SK-N-SH (cell line): ENCODE results near the gene AGT. TPM values are rescaled to one million over a fixed set of nuclear protein-coding genes. Genes with fewer than 3 reads are reported as not detected.

Experiments used
- CTCF ChIA-PET: fragments of 300-600, 350-600 bp; formaldehyde crosslinking; extraction: SDS; loops from one replicate; lab custom pipeline; 2021; lab: Yijun Ruan, JAX
- POLR2A ChIA-PET: fragments of 350-600 bp; sonication (Branson Sonifier 250); formaldehyde crosslinking; extraction: SDS; loops from one replicate; lab custom pipeline; 2020; ENCODE audit warnings: antibody characterized with exemption, inconsistent platforms; lab: Yijun Ruan, JAX
- DNase-seq: peaks from one replicate; pipeline ENCODE4 v3.0.0; 2012
- H2AFZ ChIP-seq: fragments of 200-600 bp; sonication (generic); 2 replicates; pipeline ENCODE4 v1.8.1; 2016; ENCODE audit warnings: antibody characterized with exemption, mild to moderate bottlenecking, low read depth
- H3F3A ChIP-seq: fragments of 200-600 bp; sonication (generic); replicated peaks from 2 replicates; pipeline ENCODE3; 2016; ENCODE audit warnings: antibody characterized with exemption, mild to moderate bottlenecking; ENCODE audit not compliant: insufficient read depth
- H3K27ac ChIP-seq, 2 experiments: fragments of 200-500 bp in 1 of 2; fragments of 200-600 bp in 1 of 2; sonication (Bioruptor generic) in 1 of 2; sonication (generic), shearing (Covaris generic) in 1 of 2; 2 replicates each; pipeline versions ENCODE4 v1.5.1 to v1.6.1; 2014 to 2016; ENCODE audit warnings: low read depth in 2 of 2, inconsistent platforms in 1 of 2, low read length in 1 of 2, mild to moderate bottlenecking in 1 of 2, mixed read lengths in 1 of 2
- H3K27me3 ChIP-seq: fragments of 200-600 bp; sonication (generic), shearing (Covaris generic); 2 replicates; pipeline ENCODE4 v1.6.1; 2016; ENCODE audit warnings: mixed run types; ENCODE audit not compliant: insufficient read depth
- H3K36me3 ChIP-seq, 2 experiments: fragments of 200-500 bp in 1 of 2; fragments of 200-600 bp in 1 of 2; sonication (Bioruptor generic) in 1 of 2; sonication (generic) in 1 of 2; replicated peaks in 1 of 2; 2 replicates each; pipeline versions ENCODE3 to v1.5.1; 2014 to 2016; ENCODE audit warnings: low read length in 1 of 2, mild to moderate bottlenecking in 1 of 2; ENCODE audit not compliant: insufficient read depth in 2 of 2, control insufficient read depth in 1 of 2
- H3K4me1 ChIP-seq, 2 experiments: fragments of 200-500 bp in 1 of 2; fragments of 200-600 bp in 1 of 2; sonication (Bioruptor generic) in 1 of 2; sonication (generic), shearing (Covaris generic) in 1 of 2; 2 replicates each; pipeline versions ENCODE4 v1.5.1 to v1.6.1; 2014 to 2016; ENCODE audit warnings: low read depth in 1 of 2, low read length in 1 of 2, mixed run types in 1 of 2; ENCODE audit not compliant: insufficient read depth in 2 of 2, control insufficient read depth in 1 of 2
- H3K4me2 ChIP-seq: fragments of 200-600 bp; sonication (generic), shearing (Covaris generic); 2 replicates; pipeline ENCODE4 v1.6.1; 2017; ENCODE audit warnings: mixed run types
- H3K4me3 ChIP-seq, 2 experiments: fragments of 200-500 bp in 1 of 2; fragments of 200-600 bp in 1 of 2; sonication (Bioruptor generic) in 1 of 2; sonication (generic), shearing (Covaris generic) in 1 of 2; 2 replicates each; pipeline versions ENCODE4 v1.5.1 to v1.8.1; 2014 to 2016; ENCODE audit warnings: low read depth in 2 of 2, inconsistent platforms in 1 of 2, low read length in 1 of 2, mild to moderate bottlenecking in 1 of 2, mixed read lengths in 1 of 2, moderate library complexity in 1 of 2
- H3K79me2 ChIP-seq: fragments of 200-600 bp; sonication (generic); 2 replicates; pipeline ENCODE4 v1.8.1; 2017; ENCODE audit warnings: mild to moderate bottlenecking; ENCODE audit not compliant: insufficient read depth
- H3K9ac ChIP-seq: fragments of 200-600 bp; sonication (generic); 2 replicates; pipeline ENCODE4 v1.6.1; 2017; ENCODE audit warnings: mixed run types
- H3K9me2 ChIP-seq: fragments of 200-600 bp; sonication (generic); 2 replicates; pipeline ENCODE4 v1.6.1; 2017; ENCODE audit warnings: mixed run types
- H3K9me3 ChIP-seq: fragments of 200-600 bp; sonication (generic); 2 replicates; pipeline ENCODE4 v1.6.1; 2017; ENCODE audit warnings: mixed run types, mild to moderate bottlenecking, moderate library complexity
- H4K20me1 ChIP-seq: fragments of 200-600 bp; sonication (generic); 2 replicates; pipeline ENCODE4 v1.6.1; 2017; ENCODE audit warnings: mild to moderate bottlenecking, mixed run types; ENCODE audit not compliant: insufficient read depth
- ELF1 ChIP-seq: IDR thresholded peaks from 2 replicates; pipeline ENCODE4 v1.4.0; 2012
- EP300 ChIP-seq, 2 experiments: IDR thresholded peaks; 2 replicates each; pipeline versions ENCODE4 v1.4.0 to v1.6.1; 2012; ENCODE audit warnings: borderline replicate concordance in 1 of 2, low read depth in 1 of 2, low read length in 1 of 2
- EZH2phosphoT487 ChIP-seq: fragments of 200-600 bp; sonication (generic); IDR thresholded peaks from 2 replicates; pipeline ENCODE4 v1.6.1; 2017; ENCODE audit warnings: low read depth, mixed run types, mild to moderate bottlenecking, antibody characterized with exemption, moderate library complexity, borderline replicate concordance
- FOXJ3 ChIP-seq: sonication (generic); formaldehyde crosslinking; IDR thresholded peaks from 2 replicates; pipeline ENCODE4 v1.5.1; 2020; ENCODE audit warnings: mild to moderate bottlenecking, missing genetic modification reagents
- IRF3 ChIP-seq: fragments of 150-350 bp; IDR thresholded peaks from 2 replicates; pipeline ENCODE4 v1.6.1; 2016; ENCODE audit warnings: mild to moderate bottlenecking, low read depth, low read length
- JUND ChIP-seq: IDR thresholded peaks from 2 replicates; pipeline ENCODE4 v1.4.0; 2012
- MEF2A ChIP-seq: IDR thresholded peaks from 2 replicates; pipeline ENCODE4 v1.4.0; 2012; ENCODE audit warnings: low read depth, borderline replicate concordance
- MXI1 ChIP-seq: IDR thresholded peaks from 2 replicates; pipeline ENCODE4 v1.6.1; 2012; ENCODE audit warnings: mild to moderate bottlenecking, low read depth, low read length, improper control_type of control experiment
- NRF1 ChIP-seq: IDR thresholded peaks from 2 replicates; pipeline ENCODE4 v1.6.1; 2012; ENCODE audit warnings: low read depth, mild to moderate bottlenecking, low read length
- PBX3 ChIP-seq: IDR thresholded peaks from 2 replicates; pipeline ENCODE4; 2012
- POLR2AphosphoS5 ChIP-seq: IDR thresholded peaks from 2 replicates; pipeline ENCODE4 v1.6.1; 2012; ENCODE audit warnings: low read depth, low read length
- RCOR1 ChIP-seq: fragments of 150-350 bp; IDR thresholded peaks from 2 replicates; pipeline ENCODE4 v1.6.1; 2017; ENCODE audit warnings: antibody characterized with exemption, low read length
- REST ChIP-seq: IDR thresholded peaks from 2 replicates; pipeline ENCODE4 v1.6.1; 2012; ENCODE audit warnings: mild to moderate bottlenecking, low read depth, low read length, moderate library complexity
- SIN3A ChIP-seq: IDR thresholded peaks from 2 replicates; pipeline ENCODE4 v1.6.1; 2012; ENCODE audit warnings: low read depth, mild to moderate bottlenecking, low read length, moderate library complexity, borderline replicate concordance
- SMC3 ChIP-seq: IDR thresholded peaks from 2 replicates; pipeline ENCODE4 v1.6.1; 2012; ENCODE audit warnings: low read depth, low read length, improper control_type of control experiment
- TAF1 ChIP-seq: IDR thresholded peaks from 2 replicates; pipeline ENCODE4 v1.6.1; 2012; ENCODE audit warnings: low read depth, mild to moderate bottlenecking, low read length, moderate library complexity, borderline replicate concordance
- TCF12 ChIP-seq: IDR thresholded peaks from 2 replicates; pipeline ENCODE4 v1.4.0; 2012
- YY1 ChIP-seq: IDR thresholded peaks from 2 replicates; pipeline ENCODE4 v1.4.0; 2012; ENCODE audit warnings: low read depth, mild to moderate bottlenecking
- ZBTB33 ChIP-seq: IDR thresholded peaks from 2 replicates; pipeline ENCODE4 v1.4.0; 2012; ENCODE audit warnings: low read depth, borderline replicate concordance
- WGBS: methylation state at CpG from one replicate; pipeline ENCODE4 v1.1.6; 2017; ENCODE audit warnings: low lambda C conversion rate; 5-methylcytosine and 5-hydroxymethylcytosine counted together
- polyA plus RNA-seq, 3 experiments: library from polyadenylated mRNA; depleted of rRNA; stranded (reverse); fragments of >200 nt; gene quantifications; 2 replicates each; pipeline ENCODE4 v1.2.3, GENCODE V29; 2012

Gene AGT
- polyA plus RNA-seq, 1 of the 3 experiments (the other 2 are of a cell fraction), result 0.39 TPM

- H2AFZ ChIP-seq, result no peak overlapping the region
- no peaks in the 10 kb centered on the region for H3F3A ChIP-seq
- TF ChIP-seq REST (no peak), ZBTB33 (no peak), EP300 (IDR thresholded peaks at IDR 0.05; ENCODE audit: borderline replicate concordance in 1 of 2, low read depth in 1 of 2, low read length in 1 of 2) (no peak), MXI1 (no peak), TAF1 (no peak), MEF2A (no peak), FOXJ3 (CRISPR knock-in tag) (no peak), NRF1 (no peak), IRF3 (no peak), ELF1 (no peak), SIN3A (no peak), JUND (no peak), RCOR1 (no peak), TCF12 (no peak), POLR2AphosphoS5 (no peak), PBX3 (no peak), EZH2phosphoT487 (no peak), SMC3 (no peak), YY1 (no peak)
- no peaks in the 10 kb centered on the region for H3K9me2 ChIP-seq
- no peaks in the 10 kb centered on the region for H3K79me2 ChIP-seq
- no peak overlapping the region for H3K4me3 ChIP-seq
- no peaks in the 10 kb centered on the region for H3K36me3 ChIP-seq
- CTCF ChIA-PET, result no interaction called here
- H3K9ac ChIP-seq, result no peak overlapping the region
- WGBS, result 65% methylated on average over 7 of the region's 7 CpGs
- no peak overlapping the region for H3K4me2 ChIP-seq
- no peaks in the 10 kb centered on the region for H4K20me1 ChIP-seq
- peaks cover 0 to 10% of the 10 kb centered on the region in 2 experiments; a peak in 1 of 4 replicates for H3K4me1 ChIP-seq
- no peaks in the 10 kb centered on the region for H3K9me3 ChIP-seq
- no peak for DNase-seq
- POLR2A ChIA-PET, result no interaction called here
- H3K27ac ChIP-seq, result no peak overlapping the region
- no peaks in the 10 kb centered on the region for H3K27me3 ChIP-seq
Measured at GRCh38 chr1:230713138-230713537, 784 bp downstream of the AGT start.
